SU-DHL-6 (cell line): ENCODE data around the gene OR52E4.

ENCODE experiments used
- EZH2phosphoT487 ChIP-seq: fragments of 200-600 bp; sonication (generic), shearing (Covaris generic); conservative IDR thresholded peaks from 2 replicates; pipeline ENCODE4 v1.6.1; 2018; ENCODE audit warnings: mild to moderate bottlenecking, antibody characterized with exemption, low read length, moderate library complexity, mixed read lengths
- TF ChIP-seq, protein P1 (sequence below): fragments of 200-600 bp; sonication (generic); IDR thresholded peaks from one replicate; pipeline ENCODE4 v1.5.1; 2017; ENCODE audit warnings: antibody characterized with exemption, mild to moderate bottlenecking, low read length, moderate library complexity; ENCODE audit not compliant: insufficient read depth, poor library complexity, severe bottlenecking

DNA sequence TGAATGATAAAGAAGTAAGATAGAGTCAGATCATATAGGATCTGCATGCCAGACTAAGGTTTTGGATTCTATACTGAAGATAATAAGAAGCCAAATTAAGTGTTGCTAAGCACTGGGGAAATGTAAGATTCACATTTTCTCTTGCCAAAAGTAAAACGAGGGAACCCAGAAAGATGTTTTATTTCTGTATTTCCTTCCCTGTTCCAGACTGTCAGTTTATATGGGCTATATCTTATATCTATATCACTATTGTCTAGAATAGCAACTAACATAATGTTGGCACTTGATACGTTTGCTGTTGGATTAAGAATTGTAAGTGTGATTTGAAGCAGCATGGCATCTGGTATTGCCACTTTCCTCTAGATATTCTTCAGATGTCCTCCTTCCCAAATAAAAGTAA is 47.0 kb upstream of the OR52E4 start:
- TF ChIP-seq, protein P1, sequence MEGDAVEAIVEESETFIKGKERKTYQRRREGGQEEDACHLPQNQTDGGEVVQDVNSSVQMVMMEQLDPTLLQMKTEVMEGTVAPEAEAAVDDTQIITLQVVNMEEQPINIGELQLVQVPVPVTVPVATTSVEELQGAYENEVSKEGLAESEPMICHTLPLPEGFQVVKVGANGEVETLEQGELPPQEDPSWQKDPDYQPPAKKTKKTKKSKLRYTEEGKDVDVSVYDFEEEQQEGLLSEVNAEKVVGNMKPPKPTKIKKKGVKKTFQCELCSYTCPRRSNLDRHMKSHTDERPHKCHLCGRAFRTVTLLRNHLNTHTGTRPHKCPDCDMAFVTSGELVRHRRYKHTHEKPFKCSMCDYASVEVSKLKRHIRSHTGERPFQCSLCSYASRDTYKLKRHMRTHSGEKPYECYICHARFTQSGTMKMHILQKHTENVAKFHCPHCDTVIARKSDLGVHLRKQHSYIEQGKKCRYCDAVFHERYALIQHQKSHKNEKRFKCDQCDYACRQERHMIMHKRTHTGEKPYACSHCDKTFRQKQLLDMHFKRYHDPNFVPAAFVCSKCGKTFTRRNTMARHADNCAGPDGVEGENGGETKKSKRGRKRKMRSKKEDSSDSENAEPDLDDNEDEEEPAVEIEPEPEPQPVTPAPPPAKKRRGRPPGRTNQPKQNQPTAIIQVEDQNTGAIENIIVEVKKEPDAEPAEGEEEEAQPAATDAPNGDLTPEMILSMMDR = no peak
- TF ChIP-seq EZH2phosphoT487 = no peak
